Endodermal cell (in vitro differentiated cells): ENCODE results near the gene PNPLA4. TPM values are rescaled to one million over a fixed set of nuclear protein-coding genes. Genes with fewer than 3 reads are reported as not detected.

Experiments
- DNase-seq: peaks from one replicate; pipeline ENCODE4 v3.0.0-alpha.2; 2017
- H3K27ac ChIP-seq: 2 replicates; pipeline ENCODE4 v1.5.1; 2013; ENCODE audit warnings: mild to moderate bottlenecking, low read depth, low read length, moderate library complexity
- H3K27me3 ChIP-seq: 2 replicates; pipeline ENCODE4 v1.6.1; 2013; ENCODE audit warnings: mild to moderate bottlenecking, low read length, moderate library complexity; ENCODE audit not compliant: insufficient read depth, control insufficient read depth, poor library complexity, severe bottlenecking
- H3K36me3 ChIP-seq: 2 replicates; pipeline ENCODE4 v1.7.0; 2013; ENCODE audit warnings: mild to moderate bottlenecking, low read length, moderate library complexity; ENCODE audit not compliant: control insufficient read depth, insufficient read depth
- H3K4me1 ChIP-seq: one replicate; pipeline ENCODE4 v1.7.0; 2013; ENCODE audit warnings: low read length; ENCODE audit not compliant: control insufficient read depth, insufficient read depth
- H3K4me3 ChIP-seq: 2 replicates; pipeline ENCODE4 v1.5.1; 2013; ENCODE audit warnings: mild to moderate bottlenecking, low read length, moderate library complexity
- H3K9ac ChIP-seq: 2 replicates; pipeline ENCODE4 v1.6.1; 2013; ENCODE audit warnings: mild to moderate bottlenecking, low read length, moderate library complexity; ENCODE audit not compliant: poor library complexity, severe bottlenecking; ENCODE audit errors: extremely low read depth
- H3K9me3 ChIP-seq: 2 replicates; pipeline ENCODE4 v1.6.1; 2013; ENCODE audit warnings: mild to moderate bottlenecking, low read length, moderate library complexity; ENCODE audit not compliant: control insufficient read depth
- H3K27ac Mint-ChIP-seq: 2 replicates; pipeline ENCODE4 v1.8.0; 2020; ENCODE audit warnings: mixed read lengths
- H3K27me3 Mint-ChIP-seq: 2 replicates; pipeline ENCODE4 v1.8.0; 2021; ENCODE audit warnings: mild to moderate bottlenecking, mixed read lengths; ENCODE audit not compliant: insufficient read depth
- H3K36me3 Mint-ChIP-seq: 2 replicates; pipeline ENCODE4 v1.8.0; 2020; ENCODE audit warnings: low read depth, mixed read lengths
- H3K4me1 Mint-ChIP-seq: 2 replicates; pipeline ENCODE4 v1.8.0; 2020; ENCODE audit warnings: mixed read lengths
- H3K4me3 Mint-ChIP-seq: 2 replicates; pipeline ENCODE4 v1.8.0; 2020; ENCODE audit warnings: mild to moderate bottlenecking, moderate library complexity, mixed read lengths
- H3K9me3 Mint-ChIP-seq: 2 replicates; pipeline ENCODE4 v1.8.0; 2020; ENCODE audit warnings: mild to moderate bottlenecking, mixed read lengths
- WGBS, 2 experiments: methylation state at CpG; one replicate each; pipeline versions ENCODE4 v1.1.5 to v1.1.7; 2013; ENCODE audit warnings: missing lambda C conversion rate in 2 of 2, mixed read lengths in 1 of 2; ENCODE audit not compliant: insufficient coverage in 1 of 2, insufficient read length in 1 of 2; 5-methylcytosine and 5-hydroxymethylcytosine counted together
- total RNA-seq, 2 donors: library from RNA; stranded (reverse); fragmentation: NEBNext Ultra II Directional in 1 of 2; extraction: Animal tissue kit (Norgen Biotek cat#: 25700) in 1 of 2; gene quantifications; 2 replicates in 1 of 2; 3 replicates in 1 of 2; pipeline ENCODE4 v1.2.1, GENCODE V29; 2021
- TF ChIP-seq, protein P1 (sequence below): fragments of 200-600 bp; sonication (generic); conservative IDR thresholded peaks from 2 replicates; pipeline ENCODE4 v1.5.0; 2021; ENCODE audit warnings: antibody characterized with exemption, mild to moderate bottlenecking

PNPLA4 gene
- total RNA-seq, 2 donors from 2014 or later, result 21.8 to 24.4 TPM

DNA sequence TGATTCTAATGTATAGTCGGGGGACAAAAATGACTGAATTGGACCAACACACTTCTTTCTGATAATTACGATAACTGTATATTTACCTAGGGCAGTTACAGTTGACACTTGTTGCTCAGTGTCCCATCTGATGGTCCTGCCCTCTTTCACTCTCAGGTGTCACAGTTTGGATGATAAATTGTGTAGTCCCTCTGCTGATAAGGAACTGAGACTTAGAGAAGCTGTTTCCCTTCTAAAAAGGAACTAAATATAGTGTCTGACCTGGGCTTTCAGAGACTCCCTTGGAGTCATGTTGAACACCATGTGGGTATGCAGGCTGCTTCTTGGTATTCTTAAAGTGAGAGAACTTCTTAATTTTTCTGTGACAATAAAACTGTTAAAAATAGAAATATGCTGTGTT lies 23.7 kb upstream of the PNPLA4 start:
- H3K4me1 Mint-ChIP-seq, result peaks cover 17% of the 10 kb centered on the region
- no peak overlapping the region for H3K27ac ChIP-seq
- TF ChIP-seq, protein P1, sequence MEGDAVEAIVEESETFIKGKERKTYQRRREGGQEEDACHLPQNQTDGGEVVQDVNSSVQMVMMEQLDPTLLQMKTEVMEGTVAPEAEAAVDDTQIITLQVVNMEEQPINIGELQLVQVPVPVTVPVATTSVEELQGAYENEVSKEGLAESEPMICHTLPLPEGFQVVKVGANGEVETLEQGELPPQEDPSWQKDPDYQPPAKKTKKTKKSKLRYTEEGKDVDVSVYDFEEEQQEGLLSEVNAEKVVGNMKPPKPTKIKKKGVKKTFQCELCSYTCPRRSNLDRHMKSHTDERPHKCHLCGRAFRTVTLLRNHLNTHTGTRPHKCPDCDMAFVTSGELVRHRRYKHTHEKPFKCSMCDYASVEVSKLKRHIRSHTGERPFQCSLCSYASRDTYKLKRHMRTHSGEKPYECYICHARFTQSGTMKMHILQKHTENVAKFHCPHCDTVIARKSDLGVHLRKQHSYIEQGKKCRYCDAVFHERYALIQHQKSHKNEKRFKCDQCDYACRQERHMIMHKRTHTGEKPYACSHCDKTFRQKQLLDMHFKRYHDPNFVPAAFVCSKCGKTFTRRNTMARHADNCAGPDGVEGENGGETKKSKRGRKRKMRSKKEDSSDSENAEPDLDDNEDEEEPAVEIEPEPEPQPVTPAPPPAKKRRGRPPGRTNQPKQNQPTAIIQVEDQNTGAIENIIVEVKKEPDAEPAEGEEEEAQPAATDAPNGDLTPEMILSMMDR, result no peak

DNA sequence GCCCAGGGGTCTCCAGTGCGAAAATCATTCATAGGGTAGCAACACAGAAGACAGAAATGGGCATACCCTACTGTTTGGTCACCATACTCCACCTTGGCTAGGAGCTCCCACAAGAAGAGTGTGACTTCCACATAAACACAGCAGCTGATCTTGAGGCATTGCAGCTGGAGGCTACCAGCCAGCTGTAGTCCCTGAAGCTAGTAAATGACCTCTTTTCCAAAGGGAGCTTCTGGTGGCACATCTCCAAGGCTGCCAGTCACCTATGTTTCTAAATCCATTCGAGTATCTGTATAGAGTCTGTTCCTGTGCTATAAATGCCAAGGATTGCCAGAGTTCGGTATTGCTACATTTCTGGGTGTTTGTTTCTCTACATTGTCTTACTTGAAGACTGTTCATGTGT lies 21.3 kb upstream of the PNPLA4 start:
- Mint-ChIP-seq H3K27me3 (peaks cover 4% of the 10 kb centered on the region), H3K36me3 (no peaks in the 10 kb centered on the region), H3K9me3 (no peaks in the 10 kb centered on the region), H3K4me3 (no peak overlapping the region), H3K4me1 (peaks cover 16% of the 10 kb centered on the region), H3K27ac (no peak overlapping the region)
- no peak for DNase-seq
- no peaks in the 10 kb centered on the region for H3K4me1 ChIP-seq
- H3K4me3 ChIP-seq, result no peak overlapping the region
- H3K9me3 ChIP-seq, result no peaks in the 10 kb centered on the region
- no peak overlapping the region for H3K9ac ChIP-seq
- H3K27me3 ChIP-seq, result no peaks in the 10 kb centered on the region
- 83 to 94% methylated on average over 1 to 3 of the region's 3 CpGs for WGBS, 2 experiments
- H3K36me3 ChIP-seq, result no peaks in the 10 kb centered on the region
- TF ChIP-seq, protein P1, result no peak
- H3K27ac ChIP-seq, result no peak overlapping the region

More for the DNA sequence above, 23.7 kb upstream of the PNPLA4 start:
- Histone ChIP-seq H3K9me3 (peaks cover 2% of the 10 kb centered on the region), H3K4me3 (no peak overlapping the region), H3K9ac (no peak overlapping the region), H3K36me3 (no peaks in the 10 kb centered on the region), H3K4me1 (no peaks in the 10 kb centered on the region), H3K27me3 (no peaks in the 10 kb centered on the region)
- 80 to 91% methylated on average over 1 to 2 of the region's 2 CpGs for WGBS, 2 experiments
- peaks cover 1% of the 10 kb centered on the region for H3K9me3 Mint-ChIP-seq
- DNase-seq, result no peak
- H3K4me3 Mint-ChIP-seq, result no peak overlapping the region
- H3K36me3 Mint-ChIP-seq, result no peaks in the 10 kb centered on the region
- H3K27ac Mint-ChIP-seq, result no peak overlapping the region
- peaks cover 4% of the 10 kb centered on the region for H3K27me3 Mint-ChIP-seq

DNA sequence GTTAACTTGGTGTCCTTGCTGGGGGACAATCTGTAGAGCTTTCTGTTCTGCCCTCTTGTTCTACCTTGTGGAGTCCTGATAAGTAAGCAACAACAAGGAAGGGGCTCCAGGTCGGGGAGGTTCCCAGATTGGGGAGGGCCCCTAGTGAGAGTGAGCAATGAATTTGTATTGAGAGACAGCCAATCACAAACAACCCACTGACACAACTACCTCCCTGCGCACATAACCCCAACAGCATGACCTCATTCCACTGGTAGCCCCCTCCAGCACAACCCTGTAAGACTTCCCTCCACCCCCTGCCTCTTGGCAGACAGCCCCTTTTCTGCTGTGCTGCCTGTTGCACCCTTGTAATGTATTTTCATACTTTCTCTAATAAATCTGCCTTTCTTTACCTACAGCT lies 19.7 kb upstream of the PNPLA4 start:
- no peak overlapping the region for H3K27ac Mint-ChIP-seq
- H3K9me3 ChIP-seq, result no peaks in the 10 kb centered on the region
- no peak for DNase-seq
- H3K27me3 ChIP-seq, result no peaks in the 10 kb centered on the region
- no peaks in the 10 kb centered on the region for H3K36me3 Mint-ChIP-seq
- no peak overlapping the region for H3K9ac ChIP-seq
- no peaks in the 10 kb centered on the region for H3K4me1 ChIP-seq
- no peaks in the 10 kb centered on the region for H3K27me3 Mint-ChIP-seq
- H3K36me3 ChIP-seq, result no peaks in the 10 kb centered on the region
- H3K4me3 Mint-ChIP-seq, result no peak overlapping the region
- TF ChIP-seq, protein P1, result no peak
- no peaks in the 10 kb centered on the region for H3K9me3 Mint-ChIP-seq
- no peak overlapping the region for H3K4me3 ChIP-seq
- H3K4me1 Mint-ChIP-seq, result peaks cover 17% of the 10 kb centered on the region
- WGBS, 2 experiments, result 86% methylated on average over 1 of the region's 2 CpGs; no CpG with 5 or more reads in 1 of the 2 experiments
- H3K27ac ChIP-seq, result no peak overlapping the region
